GF-D8 (cell line): ENCODE measurements around the gene MAN1A1.

Experiments used
- DNase-seq: peaks from one replicate; lab custom pipeline; 2025; lab: John Stamatoyannopoulos, UW

MAN1A1 gene

DNA sequence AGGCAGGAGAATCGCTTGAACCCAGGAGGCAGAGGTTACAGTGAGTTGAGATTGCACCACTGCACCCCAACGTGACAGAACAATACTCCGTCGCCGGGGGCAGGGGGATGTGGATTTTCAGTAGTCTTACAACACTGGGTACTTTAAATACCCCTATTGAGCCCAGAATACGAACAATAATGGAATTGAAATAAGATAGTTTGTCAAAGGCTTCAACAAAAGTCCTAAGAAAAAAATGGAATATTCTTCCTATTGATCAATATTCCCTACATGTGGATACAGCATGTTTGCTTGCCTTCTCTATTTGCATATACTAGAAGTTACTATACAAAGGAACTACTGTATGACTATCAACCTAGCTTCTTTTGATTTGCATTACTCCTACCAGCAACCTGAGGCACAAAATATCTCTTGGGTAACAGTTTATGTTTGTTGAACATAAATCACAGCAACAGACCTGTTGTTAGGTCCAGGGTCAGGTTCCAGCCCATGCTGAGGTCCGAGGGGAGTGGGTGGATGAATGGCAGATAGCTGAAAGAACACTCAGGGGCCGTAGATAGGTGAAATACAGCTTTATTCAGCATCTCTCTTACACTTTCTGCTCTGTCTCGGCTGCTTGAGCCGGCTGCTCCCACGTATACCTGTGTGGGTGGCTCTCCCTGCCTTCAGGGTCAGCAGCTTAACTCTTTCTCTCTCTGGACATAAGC lies 23.8 kb downstream of the MAN1A1 start:
- no peak for DNase-seq

GRCh38 chr6:119324718-119325117 lies 24.8 kb downstream of the MAN1A1 start:
- DNase-seq = no peak

- DNase-seq = no peak
Observed at GRCh38 chr6:119323931-119324330, 25.6 kb downstream of the MAN1A1 start.

DNA sequence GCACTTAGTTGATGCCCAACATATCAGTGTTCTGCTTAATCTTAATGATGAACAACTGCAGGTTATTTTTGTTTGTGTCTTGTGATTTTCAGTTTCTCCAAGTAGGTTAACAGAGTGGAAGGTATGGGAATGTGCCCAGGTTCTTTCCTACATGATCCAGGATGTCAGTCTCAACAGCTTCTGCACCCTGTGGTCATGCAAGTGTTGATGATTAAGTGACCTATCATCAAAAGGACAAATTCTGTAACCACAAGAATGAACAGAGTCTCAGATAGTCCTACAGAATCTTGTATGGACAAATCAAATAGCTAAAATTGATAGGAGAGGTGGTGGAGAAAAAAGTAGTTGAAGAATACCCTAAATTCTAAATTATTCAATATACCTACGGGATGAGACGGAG lies 26.1 kb downstream of the MAN1A1 start:
- no peak for DNase-seq

DNA sequence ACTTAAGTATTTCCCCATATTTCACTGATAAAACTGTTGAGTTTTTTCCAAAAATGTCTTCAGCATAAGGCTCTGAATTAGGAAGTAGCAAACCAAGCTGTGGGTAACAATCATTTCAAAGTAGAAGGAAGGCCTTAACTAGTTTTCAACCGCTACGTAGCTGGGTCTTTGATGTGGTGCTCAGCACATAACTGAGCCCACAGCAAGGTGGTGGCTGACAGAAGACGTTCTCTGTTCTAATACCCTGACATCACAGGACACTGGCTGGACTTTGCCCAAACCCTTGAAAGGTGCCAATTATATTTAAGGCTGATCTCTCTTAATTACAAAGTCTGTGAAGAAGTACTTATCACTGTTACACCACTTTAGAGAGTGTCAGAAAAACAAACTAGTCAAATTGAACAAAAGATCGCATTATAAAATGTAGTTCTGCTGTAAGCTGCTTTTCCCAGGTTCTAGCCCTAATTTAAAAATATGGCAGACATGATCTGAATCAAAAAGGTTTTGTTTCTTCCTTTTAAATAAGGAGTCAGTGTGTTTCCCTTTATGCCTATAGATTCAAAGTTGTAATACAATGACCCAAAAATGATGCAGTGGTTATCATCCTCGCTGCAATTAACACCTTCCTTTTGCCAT lies 26.7 kb downstream of the MAN1A1 start:
- DNase-seq = no peak

- DNase-seq = no peak
Observed at GRCh38 chr6:119322034-119322433, 27.5 kb downstream of the MAN1A1 start.

- no peak for DNase-seq
Observed at GRCh38 chr6:119319694-119320093, 29.9 kb downstream of the MAN1A1 start.

DNA sequence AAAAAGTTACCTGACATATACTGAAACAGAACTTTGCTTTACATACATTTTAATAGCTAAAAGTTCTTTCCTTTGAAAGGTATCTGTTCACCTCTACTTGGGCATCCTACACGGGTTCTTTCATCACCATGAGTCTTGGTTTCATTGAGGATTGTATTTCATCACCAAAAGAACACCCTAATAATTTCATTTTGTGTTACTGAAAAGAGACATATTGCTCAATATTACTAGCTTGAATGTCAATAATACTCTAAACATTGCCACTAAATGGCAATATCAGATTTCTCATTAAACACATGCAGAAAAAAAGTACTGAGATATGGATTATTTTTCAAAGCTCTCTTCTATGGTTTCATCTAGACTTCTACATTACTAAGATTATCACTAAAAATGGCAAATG lies 30.8 kb downstream of the MAN1A1 start:
- DNase-seq = no peak

DNA sequence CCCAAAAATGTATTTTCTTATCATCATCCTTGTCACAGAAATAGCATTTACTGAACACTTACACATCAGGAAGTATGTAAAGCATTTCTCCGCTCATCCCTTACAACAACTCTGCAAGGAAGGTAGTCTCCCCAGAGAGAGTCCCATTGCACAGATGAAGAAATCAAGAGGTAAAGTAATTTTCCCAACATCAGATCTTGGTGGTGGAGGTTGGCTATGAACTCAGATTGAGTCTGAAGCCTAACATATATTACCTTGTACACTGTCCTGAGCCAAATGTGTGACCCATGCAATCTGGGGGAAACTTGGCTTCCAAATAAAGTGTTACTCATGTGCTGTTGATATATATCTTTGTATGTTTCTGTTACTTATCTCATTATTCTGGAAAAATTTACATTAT lies 31.4 kb downstream of the MAN1A1 start:
- DNase-seq = no peak

GRCh38 chr6:119317007-119317406 lies 32.6 kb downstream of the MAN1A1 start:
- no peak for DNase-seq

GRCh38 chr6:119314885-119315272 lies 34.7 kb downstream of the MAN1A1 start:
- peak; percentile 16 for DNase-seq

- no peak for DNase-seq
Observed at GRCh38 chr6:119313937-119314884, 35.4 kb downstream of the MAN1A1 start.

DNA sequence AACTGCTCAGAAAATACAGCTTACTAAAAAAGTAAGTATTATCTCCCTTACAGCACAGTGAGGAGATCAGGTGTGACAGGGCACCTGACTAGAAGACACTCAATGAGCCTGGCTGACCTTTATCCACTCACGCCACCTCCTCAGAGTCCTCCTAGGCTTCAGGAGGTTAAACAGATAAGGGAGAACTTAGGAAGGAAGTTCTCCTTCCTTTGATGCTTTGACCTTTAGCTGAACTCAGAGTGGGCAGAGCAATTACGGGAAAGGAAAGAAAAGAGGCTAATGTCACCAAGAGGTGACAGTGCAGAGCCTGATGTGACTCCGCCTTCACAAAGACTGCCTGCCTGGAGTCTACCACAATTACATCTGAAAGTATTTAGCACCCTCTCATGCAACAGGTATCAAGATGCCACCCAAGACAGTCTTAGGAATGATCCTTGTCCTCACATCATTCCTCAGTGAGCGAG lies 36.7 kb downstream of the MAN1A1 start:
- peak; percentile 27 for DNase-seq

DNA sequence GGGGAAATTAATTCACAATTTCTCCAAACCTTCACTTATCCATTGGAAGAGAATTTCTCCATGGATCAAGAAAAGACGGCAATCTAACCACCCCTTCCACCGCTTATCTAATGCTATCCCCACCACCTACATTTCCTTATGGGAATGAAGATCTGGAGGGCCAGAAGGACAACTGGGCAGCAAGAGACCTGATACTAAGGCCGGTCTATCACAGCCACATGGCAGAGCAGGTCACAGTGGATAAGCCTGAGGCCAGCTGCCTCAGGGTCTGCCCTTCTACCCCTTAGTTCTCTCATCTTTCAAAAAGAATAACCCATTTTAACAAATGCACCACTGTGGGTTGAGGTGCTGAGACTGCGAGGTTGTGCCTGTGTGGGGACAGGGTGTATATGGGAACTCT lies 37.1 kb downstream of the MAN1A1 start:
- DNase-seq = no peak

GRCh38 chr6:119311514-119312142 lies 37.9 kb downstream of the MAN1A1 start:
- DNase-seq = no peak

GRCh38 chr6:119310486-119311036 lies 39.0 kb downstream of the MAN1A1 start:
- no peak for DNase-seq

DNA sequence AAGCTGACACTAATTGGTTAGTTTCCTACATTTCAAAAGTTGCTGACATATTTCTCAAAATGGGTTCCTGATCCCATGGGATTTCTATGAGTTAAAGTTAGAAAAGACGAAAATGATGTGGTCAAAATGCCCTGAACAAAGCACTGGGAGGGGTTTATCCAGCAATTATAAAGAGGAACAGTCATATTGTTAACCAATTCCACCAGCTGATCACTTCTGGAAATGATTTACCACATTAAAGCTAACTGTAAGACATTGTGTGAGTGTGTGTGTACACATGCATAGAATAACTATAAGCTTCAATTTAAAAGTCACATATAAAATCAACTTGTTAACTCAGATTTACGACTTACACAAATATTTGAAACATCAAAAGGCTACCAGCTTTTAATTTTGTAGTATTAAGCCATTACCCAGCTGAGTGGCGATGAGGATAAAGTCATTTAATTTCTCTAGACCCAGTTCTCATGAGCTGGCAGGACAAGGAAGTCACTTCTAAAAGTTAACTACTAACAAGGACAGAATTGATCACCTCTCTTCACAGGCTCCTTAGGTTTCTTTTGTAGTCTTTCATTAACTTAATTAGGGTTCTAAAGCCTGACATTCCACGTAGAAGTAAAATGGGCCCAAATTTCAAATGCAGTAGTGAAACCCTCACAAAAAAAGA lies 40.4 kb downstream of the MAN1A1 start:
- no peak for DNase-seq

- DNase-seq = peak; percentile 32
Observed at GRCh38 chr6:119308048-119308570, 41.5 kb downstream of the MAN1A1 start.

GRCh38 chr6:119307056-119307455 lies 42.5 kb downstream of the MAN1A1 start:
- no peak for DNase-seq

DNA sequence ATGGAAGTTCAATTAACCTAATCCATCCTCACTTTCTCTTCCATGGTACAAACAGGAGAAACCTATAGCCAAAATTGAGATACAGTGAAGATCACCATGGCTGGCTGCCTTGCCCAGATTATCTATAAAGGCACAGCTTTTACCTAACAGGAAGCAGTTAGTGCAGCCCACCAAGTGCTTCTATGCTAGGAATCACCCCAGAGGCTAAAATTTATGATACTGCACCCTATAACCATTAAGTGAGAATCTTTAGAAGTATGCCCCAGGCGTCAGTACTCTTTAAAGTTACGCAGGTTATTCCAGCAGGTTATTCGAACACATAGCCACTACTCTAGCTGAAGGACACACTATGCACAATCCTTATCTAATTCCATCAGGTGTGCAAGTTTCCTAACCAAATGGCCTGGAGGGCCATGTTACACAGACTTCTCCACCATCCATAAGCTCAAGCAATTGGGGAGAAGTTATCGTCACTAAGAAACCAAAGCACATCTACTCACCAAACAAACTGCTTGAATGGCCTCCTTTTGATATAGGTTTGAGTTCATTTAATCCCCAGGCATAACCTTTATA lies 43.1 kb downstream of the MAN1A1 start:
- no peak for DNase-seq
